Measurements from ENCODE around the gene FXYD3.

Gene FXYD3, protein sequence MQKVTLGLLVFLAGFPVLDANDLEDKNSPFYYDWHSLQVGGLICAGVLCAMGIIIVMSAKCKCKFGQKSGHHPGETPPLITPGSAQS

DNA sequence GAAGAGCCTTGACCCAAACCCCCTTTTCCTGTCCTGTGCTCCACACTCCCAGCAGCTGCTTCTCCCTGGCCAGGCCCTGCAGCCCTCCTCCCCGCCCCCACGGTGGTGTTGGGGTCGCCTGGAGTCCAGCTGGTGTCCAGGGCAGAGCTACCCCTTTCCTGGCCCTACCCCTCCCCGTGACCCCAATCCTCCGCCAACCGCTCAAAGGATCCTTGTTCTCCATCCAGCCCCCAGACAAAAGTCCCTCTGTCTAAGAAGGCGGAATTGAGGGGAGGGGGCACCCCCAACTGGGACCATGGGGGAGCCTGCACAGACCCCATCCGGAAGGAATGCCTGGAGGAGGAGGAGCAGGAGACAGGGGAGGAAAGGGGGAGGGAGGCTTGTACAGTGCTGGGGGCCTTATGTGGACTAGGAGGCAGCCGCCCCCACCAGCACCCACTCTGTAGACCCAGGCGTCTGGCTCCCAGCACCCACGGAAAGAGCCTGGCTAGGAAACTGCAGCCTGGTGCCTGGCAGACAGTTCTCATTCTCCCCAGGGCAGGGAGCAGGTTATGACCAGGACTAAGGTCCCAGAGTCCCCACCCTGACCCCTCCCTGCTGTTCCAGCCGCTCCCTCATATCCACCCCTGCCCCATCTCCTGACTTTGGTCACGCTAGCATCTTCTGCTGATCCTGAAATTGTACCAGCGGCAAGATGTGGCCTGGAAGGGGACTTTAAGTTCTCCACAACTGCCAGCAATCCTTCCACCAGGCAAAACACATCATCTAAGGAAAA is at the start of gene FXYD3:
FXYD3 (plus strand) TSS at position 647 of the 775 bp plus-strand sequence. CDS start 3,554 bp downstream, outside the sequence.
- DNase-seq = peak in 57 of 58 donors; percentile 27 to 95 (median 84)

GRCh38 chr19:35066121-35066520 is 49.5 kb upstream of the FXYD3 start:
- DNase-seq = no peak

DNA sequence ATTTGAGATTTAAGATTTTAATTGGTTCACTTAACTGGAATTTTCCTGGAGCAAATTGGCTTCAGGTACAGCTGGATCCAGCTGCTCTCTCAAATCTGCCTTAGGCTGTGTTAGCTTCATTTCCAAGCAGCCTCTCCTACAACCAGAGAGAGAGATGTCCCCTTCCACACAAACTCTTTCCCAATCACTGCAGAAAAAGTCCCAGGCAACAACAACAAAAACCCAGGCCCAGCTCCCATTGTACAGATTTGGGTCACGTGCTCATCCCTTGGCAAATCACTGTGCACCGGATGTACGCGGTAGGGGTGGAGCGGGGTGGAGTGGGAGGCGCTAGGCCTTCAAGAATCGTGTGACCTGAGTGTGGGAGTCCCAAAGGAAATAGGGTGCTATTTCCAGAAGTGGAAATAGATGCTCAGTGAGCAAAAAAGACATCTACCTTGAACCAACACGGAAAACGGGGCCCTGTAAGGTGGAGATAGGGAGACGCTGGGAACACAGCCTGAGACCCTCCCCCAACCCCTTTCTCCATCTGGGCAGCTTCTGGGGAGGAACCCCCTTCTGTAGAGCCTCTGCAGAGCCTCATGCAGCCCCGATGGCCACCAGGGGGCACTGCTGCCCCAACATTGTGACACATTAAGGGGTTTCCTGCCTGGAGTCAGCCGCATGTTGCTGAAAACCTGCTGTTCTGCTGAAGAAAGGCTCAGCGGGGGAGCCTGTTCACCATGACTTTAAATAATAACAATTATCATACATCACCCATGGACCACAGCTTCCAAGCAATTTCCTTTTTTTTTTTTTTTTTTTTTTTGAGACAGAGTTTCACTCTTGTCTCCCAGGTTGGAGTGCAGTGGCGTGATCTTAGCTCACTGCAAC is 48.7 kb upstream of the FXYD3 start:
- peak in 57 of 58 donors; percentile 12 to 96 (median 75) for DNase-seq

DNA sequence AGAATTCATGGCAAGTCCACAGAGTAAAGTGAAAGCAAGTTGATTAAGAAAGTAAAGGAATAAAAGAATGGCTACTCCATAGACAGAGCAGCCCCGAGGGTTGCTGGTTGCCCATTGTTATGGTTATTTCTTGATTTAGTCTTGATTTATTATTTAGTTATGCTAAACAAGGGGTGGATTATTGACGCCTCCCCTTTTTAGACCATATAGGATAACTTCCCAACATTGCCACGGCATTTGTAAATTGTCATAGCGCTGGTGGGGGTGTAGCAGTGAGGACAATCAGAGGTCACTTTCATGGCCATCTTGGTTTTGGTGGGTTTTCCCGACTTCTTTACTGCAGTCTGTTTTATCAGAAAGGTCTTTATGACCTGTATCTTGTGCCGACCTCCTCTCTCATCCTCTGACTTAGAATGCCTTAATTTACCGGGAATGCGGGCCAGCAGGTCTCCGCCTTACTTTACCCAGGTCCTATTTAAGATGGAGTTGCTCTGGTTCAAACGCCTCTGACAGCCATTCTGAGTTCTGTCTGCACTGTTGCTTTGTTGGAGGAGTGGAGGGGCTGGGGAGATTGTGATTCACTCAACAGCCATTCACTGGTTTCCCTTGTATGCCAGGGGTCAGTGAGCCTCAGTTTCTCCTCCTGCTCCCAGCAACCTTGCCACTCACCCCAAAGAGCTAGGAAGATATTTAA is 46.5 kb upstream of the FXYD3 start:
- no peak for DNase-seq

GRCh38 chr19:35069696-35070095 is 45.9 kb upstream of the FXYD3 start:
- peak in 1 of 58 donors; percentile 24 for DNase-seq

DNA sequence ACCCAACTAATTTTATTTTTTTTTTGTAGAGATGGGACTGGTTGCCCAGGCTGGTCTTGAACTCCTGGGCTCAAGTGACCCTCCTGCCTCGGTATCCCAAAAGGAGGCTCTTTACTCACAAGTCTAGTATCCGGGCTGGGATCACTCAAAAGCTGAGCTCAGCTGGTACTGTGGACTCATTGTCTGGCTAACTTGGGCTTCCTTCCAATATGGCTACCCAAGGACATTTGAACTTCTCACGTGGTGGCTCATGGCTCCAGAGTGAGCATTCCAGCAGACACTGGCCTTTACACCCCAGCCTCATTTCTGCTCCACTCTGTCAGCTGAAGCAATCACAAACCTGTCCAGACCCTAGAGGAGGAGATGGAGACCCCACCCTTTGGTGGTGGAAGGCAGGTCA is 45.2 kb upstream of the FXYD3 start:
- DNase-seq = no peak

GRCh38 chr19:35073516-35073915 is 42.1 kb upstream of the FXYD3 start:
- no peak for DNase-seq

DNA sequence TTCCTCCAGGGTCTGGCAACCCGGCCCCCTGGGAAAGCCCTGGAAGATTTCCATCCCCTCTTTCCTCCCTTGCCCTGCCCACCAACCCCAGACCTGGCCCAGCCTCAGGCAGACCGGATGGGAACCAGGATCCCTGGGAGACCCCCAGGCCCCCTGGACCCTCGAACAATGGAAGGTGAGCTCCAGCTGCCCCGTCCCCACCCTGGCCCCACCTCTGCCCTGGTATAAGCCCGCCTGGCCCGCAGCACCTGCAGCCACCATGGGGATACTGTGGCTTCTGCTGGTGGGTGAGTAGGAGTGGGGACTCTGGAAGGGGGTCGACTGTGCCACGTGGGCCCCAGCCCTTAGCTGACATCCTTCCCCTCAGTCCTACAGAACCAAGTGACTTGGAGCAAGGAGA is 41.7 kb upstream of the FXYD3 start:
- no peak for DNase-seq

DNA sequence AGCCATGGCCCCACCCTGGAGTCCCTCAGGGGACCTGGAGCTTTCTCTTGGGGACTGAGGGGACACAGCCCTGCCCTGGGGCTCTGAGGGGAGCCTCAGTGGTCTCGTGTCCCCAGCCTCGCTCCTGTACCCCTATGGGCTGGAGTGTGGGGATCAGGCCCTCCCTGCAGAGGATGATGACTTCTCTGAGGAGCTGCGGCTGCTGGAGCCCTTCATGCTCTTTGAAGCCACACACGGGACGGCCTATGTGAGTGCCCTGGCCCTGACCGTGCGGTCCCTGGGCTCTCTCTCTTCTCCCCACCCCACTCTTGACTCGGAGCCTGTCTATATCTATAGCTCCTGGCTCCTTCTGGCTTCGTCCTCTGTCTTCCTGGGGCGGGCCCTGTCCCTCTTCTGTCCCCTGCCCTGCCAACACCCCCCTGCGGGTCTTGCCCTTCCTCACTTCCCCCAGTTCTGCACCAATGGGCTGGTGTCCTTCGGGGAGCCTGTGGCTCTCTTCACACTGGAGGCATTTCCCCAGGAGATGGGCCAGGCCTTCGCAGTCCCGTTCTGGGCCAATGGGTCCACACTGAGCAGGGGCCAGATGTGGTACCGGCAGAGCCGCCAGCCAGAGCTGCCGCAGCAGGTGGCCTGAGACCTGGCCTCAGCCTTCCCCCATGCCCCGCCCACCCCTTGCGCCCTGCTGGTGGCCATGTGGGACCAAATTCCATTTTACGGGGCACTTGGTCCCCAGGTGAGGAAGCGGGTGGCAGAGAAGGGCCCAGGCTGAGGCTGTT is 41.0 kb upstream of the FXYD3 start:
- no peak for DNase-seq

DNA sequence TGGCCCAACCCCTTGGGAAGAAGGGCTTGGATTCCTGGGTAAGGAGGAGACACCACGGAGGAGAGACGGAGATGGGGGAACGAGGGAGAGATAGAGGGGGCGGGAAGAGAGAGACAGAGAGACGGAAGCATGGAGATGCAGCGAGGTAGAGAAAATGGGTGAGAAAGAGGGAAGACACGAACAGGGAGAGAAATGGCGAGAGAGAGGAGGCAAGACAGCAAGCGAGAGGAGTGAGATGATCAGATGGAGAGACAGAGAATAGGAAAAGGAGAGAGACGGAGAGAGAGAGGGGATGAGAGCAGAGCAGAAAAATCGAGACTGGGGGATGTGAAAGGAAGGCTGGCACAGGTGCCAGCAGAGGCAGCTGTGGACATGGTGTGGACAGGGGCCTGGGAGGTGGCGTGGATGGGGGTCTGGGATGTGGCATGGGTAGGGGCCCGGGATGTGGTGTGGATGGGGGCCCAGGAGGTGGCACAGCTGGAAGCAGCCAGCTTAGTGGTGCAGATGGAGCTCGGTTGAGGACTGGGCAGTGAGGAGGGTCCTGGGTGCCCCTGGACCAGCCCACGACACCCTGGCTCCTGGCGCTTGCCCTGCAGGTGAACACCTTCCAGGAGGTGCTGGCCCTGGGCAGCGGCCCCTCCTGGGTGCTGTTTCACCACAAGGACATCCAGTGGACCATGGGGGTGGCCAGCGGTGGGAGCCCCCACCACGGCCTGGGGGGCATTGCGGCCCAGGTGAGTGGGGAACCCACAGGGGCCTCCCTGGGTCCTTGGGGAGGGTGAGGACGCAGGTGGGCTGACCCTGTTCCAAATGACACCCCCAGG is 40.2 kb upstream of the FXYD3 start:
- DNase-seq = no peak

- DNase-seq = no peak
Observed at GRCh38 chr19:35076026-35076370, 39.6 kb upstream of the FXYD3 start.

- DNase-seq = no peak
Observed at GRCh38 chr19:35076657-35077056, 39.0 kb upstream of the FXYD3 start.

DNA sequence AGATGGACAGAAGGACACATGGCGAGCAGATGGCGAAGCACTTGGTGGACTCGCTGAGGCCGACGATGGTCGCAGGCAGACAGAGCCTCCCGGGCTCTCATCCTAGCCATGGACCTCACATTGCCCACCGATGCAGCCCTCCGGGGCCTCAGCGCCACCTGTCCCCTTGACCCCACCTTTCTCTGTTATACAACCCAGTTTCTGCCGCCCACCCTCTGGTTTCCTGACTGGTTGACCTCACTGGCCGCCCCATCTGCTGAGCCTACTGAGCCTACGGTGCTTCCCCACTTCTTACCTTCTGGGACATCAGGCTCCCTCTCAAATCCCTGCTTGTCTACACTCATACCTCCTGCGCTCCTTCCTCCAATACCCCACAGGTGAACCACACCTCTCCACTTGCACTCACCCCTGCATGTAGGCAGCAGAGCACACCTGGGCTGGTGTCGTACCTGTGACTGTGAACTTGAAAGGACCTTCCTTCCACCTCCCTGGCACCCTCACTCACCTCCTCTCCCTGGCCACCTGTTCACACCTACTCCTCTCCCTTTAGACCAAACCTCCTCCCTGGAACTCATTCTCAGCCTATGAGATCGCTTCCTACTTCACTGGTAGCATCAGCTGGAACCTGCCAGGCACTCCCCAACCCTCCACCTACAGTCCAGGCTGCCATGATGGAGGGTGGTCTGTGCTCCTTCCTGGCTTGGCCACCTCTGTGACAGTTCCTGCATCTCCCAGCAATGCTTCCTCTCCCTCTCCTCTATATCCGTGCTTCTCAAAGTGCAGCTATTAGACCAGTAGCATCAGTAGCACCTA is 38.0 kb upstream of the FXYD3 start:
- DNase-seq = no peak

- no peak for DNase-seq
Observed at GRCh38 chr19:35079826-35080225, 35.8 kb upstream of the FXYD3 start.

DNA sequence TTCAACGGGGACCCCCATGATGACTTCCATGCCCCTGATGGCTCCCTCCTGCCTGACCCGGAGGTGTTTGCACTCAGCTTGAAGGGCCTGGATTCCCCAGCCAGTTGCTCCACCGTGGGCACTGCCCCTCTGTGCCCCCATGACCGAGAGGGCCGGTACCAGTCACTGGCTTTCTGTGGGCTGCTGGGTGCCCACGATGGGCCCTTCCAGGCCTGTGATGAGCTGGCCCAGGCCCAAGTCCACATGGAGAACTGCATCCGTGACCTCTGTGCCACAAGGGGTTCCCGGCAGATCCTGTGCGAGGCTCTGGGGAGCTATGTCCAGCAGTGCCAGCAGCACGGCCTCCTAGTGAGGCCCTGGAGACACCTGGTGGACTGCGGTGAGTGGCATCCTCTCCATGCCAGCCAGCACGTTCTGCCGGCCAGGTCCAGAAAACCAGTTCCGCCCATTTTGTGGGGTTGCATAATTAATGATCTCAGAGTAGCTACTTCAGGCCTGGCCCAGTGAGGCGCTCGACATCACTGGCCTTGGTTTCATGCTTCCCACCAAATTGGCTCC is 34.9 kb upstream of the FXYD3 start:
- DNase-seq = no peak

GRCh38 chr19:35081201-35081600 is 34.4 kb upstream of the FXYD3 start:
- peak in 1 of 58 donors; percentile 9 for DNase-seq

DNA sequence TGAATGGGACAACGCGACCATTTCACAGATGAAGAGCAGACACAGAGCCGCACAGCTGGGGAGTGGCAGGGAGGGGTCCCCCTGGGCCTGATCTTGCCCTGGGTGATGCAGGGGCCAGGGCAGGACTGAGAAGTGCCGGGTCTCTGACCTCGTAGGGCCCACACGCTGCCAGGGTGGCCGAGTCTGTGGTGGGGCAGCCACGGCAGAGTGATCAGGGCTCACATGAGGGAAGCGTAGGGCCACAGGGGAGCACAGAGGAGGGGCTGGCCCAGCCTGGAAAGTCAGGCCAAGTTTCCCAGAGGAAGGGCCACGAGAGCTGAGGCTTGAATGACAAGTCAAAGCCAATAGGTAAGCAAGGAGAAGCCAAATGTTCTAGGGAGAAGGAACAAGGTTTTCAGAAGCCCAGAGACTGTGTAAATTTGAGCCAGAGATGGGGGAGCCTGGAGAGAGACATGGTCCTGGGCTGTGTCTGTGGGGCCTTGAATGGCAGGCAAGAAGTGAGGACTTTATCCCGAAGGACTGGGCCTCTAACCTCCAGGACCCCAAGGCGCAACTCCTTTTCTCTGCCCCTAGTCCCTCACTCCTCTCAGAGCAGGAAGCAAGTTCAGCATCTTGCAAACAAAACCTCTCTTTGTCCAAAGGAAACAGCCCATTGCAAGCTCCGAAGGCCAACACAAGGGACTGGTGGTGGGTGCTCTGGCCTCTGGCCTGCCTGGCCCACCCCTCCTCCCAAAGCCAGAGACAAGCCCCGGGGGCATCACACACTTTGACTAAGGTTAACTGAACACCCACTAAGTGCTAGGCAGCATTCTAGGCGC is 31.7 kb upstream of the FXYD3 start:
- no peak for DNase-seq

DNA sequence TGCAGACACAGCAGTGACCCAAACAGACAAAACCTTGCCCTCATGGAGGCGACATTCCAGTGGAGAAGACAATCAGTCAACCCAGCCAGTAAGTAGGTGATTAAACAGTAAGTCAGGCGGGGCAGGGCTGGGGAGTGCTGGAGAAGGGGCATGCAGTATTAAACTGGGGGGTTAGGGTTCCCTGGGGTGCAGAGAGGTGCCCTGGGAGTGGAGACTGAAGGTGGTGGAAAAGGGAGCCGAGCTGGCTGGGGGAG is 31.2 kb upstream of the FXYD3 start:
- no peak for DNase-seq

Data from anterior cingulate cortex (tissue), 58 donors.